Camera-type eye (tissue), 1 donor: ENCODE data around the gene CTDSP1. TPM values are rescaled to one million over a fixed set of nuclear protein-coding genes. Genes with fewer than 3 reads are reported as not detected.

Experiments used
- total RNA-seq: library from RNA; depleted of rRNA; stranded (reverse); fragments of >200 nt; gene quantifications from one replicate; pipeline ENCODE4 v1.2.3, GENCODE V29; 2014

The CTDSP1 gene
- total RNA-seq, result 59.0 TPM

DNA sequence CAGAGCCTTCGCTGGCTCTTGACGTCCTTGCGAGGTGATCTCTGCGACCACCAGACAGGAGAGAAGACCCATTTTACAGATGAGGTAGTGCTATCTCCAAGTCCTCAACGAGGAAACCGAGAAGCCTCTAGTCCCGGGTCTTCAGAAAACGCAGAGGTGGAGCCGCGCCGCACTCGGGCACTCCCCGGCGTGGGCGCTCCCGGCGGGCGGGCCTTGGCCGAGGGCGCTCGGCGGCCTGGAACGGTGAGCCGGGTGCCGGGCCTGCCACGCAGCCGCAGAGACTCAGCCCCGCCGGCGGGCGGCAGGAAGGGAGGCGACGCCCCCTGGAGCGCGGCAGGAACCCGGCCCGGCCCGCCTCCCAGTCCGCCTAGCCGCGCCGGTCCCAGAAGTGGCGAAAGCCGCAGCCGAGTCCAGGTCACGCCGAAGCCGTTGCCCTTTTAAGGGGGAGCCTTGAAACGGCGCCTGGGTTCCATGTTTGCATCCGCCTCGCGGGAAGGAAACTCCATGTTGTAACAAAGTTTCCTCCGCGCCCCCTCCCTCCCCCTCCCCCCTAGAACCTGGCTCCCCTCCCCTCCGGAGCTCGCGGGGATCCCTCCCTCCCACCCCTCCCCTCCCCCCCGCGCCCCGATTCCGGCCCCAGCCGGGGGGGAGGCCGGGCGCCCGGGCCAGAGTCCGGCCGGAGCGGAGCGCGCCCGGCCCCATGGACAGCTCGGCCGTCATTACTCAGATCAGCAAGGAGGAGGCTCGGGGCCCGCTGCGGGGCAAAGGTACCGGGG, at the start of gene CTDSP1:
CTDSP1 (plus strand) TSS at position 478 of the 776 bp plus-strand sequence; CDS start at position 701, 223 bp downstream.

DNA sequence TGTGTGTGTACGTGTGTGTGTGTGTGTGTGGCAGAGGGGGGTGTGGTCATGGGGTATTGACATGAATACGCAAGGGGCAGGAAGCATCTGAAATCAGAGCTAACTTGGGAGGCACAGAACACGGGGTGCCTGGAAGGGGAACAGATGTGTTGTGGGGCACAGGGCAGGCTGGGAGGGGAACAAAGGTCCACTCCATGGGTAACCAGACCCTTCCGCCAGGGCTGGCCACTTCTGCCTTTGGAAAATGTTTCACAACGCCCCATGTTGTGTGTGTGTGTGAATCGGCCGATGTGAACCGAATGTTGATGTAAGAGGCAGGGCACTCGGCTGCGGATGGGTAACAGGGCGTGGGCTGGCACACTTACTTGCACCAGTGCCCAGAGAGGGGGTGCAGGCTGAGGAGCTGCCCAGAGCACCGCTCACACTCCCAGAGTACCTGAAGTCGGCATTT, 17.7 kb upstream of the CTDSP1 start, which contains the start of gene SLC11A1:
SLC11A1 (plus strand) TSS at position 358 of the 451 bp plus-strand sequence. CDS start 96 bp downstream, outside the sequence.

GRCh38 chr2:218418717-218419458, 19.2 kb downstream of the CTDSP1 start, which contains the start of gene VIL1:
Gene VIL1, plus strand, starts transcription at chr2:218419123. Its CDS starts 4,656 bp downstream, at chr2:218423779.

Other genes with a start within 250 kb of the CTDSP1 start
- 0.33 TPM for gene CXCR1, start 232.9 kb upstream of the CTDSP1 start, total RNA-seq
- gene ARPC2, start 182.7 kb upstream of the CTDSP1 start, total RNA-seq, result 138 TPM
- not detected for gene GPBAR1, start 138.9 kb upstream of the CTDSP1 start, total RNA-seq
- 126 TPM for gene AAMP, start 129.7 kb upstream of the CTDSP1 start, total RNA-seq
- 26.2 TPM for gene PNKD, start 129.3 kb upstream of the CTDSP1 start, total RNA-seq
- gene TMBIM1, start 107.4 kb upstream of the CTDSP1 start, total RNA-seq, result 56.5 TPM
- gene CATIP, start 43.0 kb upstream of the CTDSP1 start, total RNA-seq, result not detected
- gene SLC11A1, start 17.6 kb upstream of the CTDSP1 start, total RNA-seq, result 7.8 TPM
- not detected for gene VIL1, start 19.3 kb downstream of the CTDSP1 start, total RNA-seq
- 36.4 TPM for gene USP37, start 168.5 kb downstream of the CTDSP1 start, total RNA-seq
- 50.5 TPM for gene CNOT9, start 169.0 kb downstream of the CTDSP1 start, total RNA-seq
- 29.4 TPM for gene PLCD4, start 208.0 kb downstream of the CTDSP1 start, total RNA-seq